Prostate gland (tissue), 2 donors: ENCODE data around the gene AATK. TPM values are rescaled to one million over a fixed set of nuclear protein-coding genes. Genes with fewer than 3 reads are reported as not detected.

Experiments
- DNase-seq: peaks from one replicate; pipeline ENCODE4 v3.0.0-alpha.2; 2019; ENCODE audit warnings: low spot score
- H3K27ac ChIP-seq, 2 donors: fragments of 200-600 bp; sonication (generic); 2 replicates each; pipeline ENCODE4 v1.5.1; 2017 to 2019
- H3K27me3 ChIP-seq: fragments of 200-600 bp; sonication (generic); replicated peaks from 2 replicates; pipeline ENCODE4 v1.5.1; 2019; ENCODE audit not compliant: insufficient read depth
- H3K36me3 ChIP-seq, 2 donors: fragments of 200-600 bp; sonication (generic); 1 replicate in 1 of 2; 2 replicates in 1 of 2; pipeline versions ENCODE4 v1.5.1 to v1.8.1; 2017 to 2019
- H3K4me1 ChIP-seq: fragments of 200-600 bp; sonication (generic); replicated peaks from 2 replicates; pipeline ENCODE4 v1.5.1; 2019
- H3K4me3 ChIP-seq, 2 donors: fragments of 200-600 bp; sonication (generic); 2 replicates each; pipeline ENCODE4 v1.5.1; 2017 to 2019
- H3K9me3 ChIP-seq: fragments of 200-600 bp; sonication (generic); 2 replicates; pipeline ENCODE4 v1.5.1; 2017
- POLR2A ChIP-seq: fragments of 450-650 bp; IDR thresholded peaks from one replicate; pipeline ENCODE4 v1.6.1; 2016; ENCODE audit warnings: antibody characterized with exemption, mild to moderate bottlenecking
- POLR2AphosphoS5 ChIP-seq: sonication (generic); formaldehyde crosslinking; IDR thresholded peaks from one replicate; pipeline ENCODE4 v1.6.1; 2017; ENCODE audit warnings: antibody characterized with exemption
- WGBS: methylation state at CpG from one replicate; pipeline ENCODE4 v1.1.5; 2018; 5-methylcytosine and 5-hydroxymethylcytosine counted together
- intact Hi-C: fragments of 100-400 bp; cut with DNase I; formaldehyde crosslinking; loops from one replicate; pipeline ENCODE4 v1.14.2; 2022
- total RNA-seq, 2 donors: library from RNA; depleted of rRNA; stranded (reverse); fragments of >200 nt; gene quantifications; one replicate each; pipeline ENCODE4 v1.1.0, GENCODE V29; 2016
- TF ChIP-seq, protein P1 (sequence below), 4 experiments: fragments of 200-600 bp in 2 of 4; fragments of 450-650 bp in 2 of 4; sonication (generic) in 2 of 4; IDR thresholded peaks; 1 replicate in 3 of 4; 2 replicates in 1 of 4; pipeline ENCODE4 v1.5.1; 2016 to 2019; ENCODE audit warnings: antibody characterized with exemption in 4 of 4, mild to moderate bottlenecking in 2 of 4, moderate library complexity in 2 of 4

AATK gene
- total RNA-seq, 2 donors from 2014 or later, result 5.2 to 6.6 TPM

DNA sequence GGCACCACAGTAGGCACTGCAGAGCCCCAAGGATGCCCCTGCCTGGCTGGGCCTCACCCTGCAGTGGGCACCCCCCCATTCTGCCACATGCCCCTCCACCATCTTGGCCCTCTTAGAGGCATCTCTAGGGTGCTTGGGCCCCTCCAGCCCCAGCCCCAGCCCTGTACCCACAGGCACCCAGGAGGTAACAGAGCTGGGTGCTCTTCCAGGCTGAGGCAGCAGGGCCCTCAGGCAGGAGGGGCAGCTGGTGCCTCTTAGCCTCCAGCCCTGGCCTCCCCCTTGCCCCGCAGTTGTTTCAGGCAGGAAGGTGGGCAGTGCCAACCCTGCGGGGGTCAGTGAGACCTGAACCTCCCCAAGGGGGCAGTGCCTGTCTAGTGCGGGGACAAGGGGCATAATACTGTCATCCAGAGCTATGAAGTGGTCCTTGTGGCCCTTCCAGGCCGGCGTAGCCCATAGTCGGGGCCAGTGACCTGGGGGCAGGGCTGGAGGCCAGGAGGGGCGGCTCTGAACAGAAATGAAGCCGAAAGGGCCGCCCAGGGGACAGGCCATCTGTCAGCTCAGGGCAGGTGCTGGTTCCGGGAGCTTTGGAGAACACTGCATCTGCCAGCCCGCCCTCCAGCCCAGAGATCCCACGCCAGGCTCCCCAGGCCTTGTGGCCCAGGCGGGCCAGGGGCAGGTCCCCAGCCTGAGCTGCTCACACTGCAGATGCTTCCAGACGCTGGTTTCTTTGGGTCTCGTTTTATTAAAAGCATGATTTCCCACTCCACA is 4.9 kb upstream of the AATK start:
- TF ChIP-seq POLR2A (no peak), POLR2AphosphoS5 (no peak)
- TF ChIP-seq, protein P1, sequence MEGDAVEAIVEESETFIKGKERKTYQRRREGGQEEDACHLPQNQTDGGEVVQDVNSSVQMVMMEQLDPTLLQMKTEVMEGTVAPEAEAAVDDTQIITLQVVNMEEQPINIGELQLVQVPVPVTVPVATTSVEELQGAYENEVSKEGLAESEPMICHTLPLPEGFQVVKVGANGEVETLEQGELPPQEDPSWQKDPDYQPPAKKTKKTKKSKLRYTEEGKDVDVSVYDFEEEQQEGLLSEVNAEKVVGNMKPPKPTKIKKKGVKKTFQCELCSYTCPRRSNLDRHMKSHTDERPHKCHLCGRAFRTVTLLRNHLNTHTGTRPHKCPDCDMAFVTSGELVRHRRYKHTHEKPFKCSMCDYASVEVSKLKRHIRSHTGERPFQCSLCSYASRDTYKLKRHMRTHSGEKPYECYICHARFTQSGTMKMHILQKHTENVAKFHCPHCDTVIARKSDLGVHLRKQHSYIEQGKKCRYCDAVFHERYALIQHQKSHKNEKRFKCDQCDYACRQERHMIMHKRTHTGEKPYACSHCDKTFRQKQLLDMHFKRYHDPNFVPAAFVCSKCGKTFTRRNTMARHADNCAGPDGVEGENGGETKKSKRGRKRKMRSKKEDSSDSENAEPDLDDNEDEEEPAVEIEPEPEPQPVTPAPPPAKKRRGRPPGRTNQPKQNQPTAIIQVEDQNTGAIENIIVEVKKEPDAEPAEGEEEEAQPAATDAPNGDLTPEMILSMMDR (IDR thresholded peaks at IDR 0.05), result no peak
- Histone ChIP-seq H3K27me3 (no peaks in the 10 kb centered on the region), H3K4me3 (no peak overlapping the region), H3K9me3 (no peaks in the 10 kb centered on the region), H3K27ac (no peak overlapping the region), H3K36me3 (no peaks in the 10 kb centered on the region), H3K4me1 (no peaks in the 10 kb centered on the region)
- intact Hi-C loops, result no loop called here
- no peak for DNase-seq
- WGBS, result 88% methylated on average over 14 of the region's 15 CpGs

DNA sequence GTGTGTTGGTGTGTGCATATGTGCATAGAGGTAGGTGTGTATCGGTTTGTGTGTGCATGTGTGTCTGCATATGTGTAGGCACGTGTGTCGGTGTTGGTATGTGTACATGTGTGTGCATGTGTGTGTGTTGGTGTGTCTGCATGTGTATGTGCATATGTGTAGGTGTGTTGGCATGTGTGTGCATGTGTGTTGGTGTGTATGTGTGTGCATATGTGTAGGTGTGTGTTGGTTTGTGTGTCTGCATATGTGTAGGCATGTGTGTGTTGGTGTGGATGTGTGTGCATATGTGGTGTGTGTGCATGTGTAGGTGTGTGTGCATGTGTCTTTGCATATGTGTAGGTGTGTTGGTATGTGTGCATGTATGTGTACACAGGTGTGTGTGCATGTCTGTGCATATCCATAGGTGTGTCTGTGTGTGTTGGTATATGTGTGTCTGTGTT is 3.9 kb upstream of the AATK start:
- TF ChIP-seq POLR2AphosphoS5 (no peak), POLR2A (no peak)
- TF ChIP-seq, protein P1 (IDR thresholded peaks at IDR 0.05), result no peak
- H3K4me1 ChIP-seq, result peaks cover 6% of the 10 kb centered on the region
- intact Hi-C loops, result no loop called here
- H3K4me3 ChIP-seq, result no peak overlapping the region
- H3K27ac ChIP-seq, result no peak overlapping the region
- H3K9me3 ChIP-seq, result no peaks in the 10 kb centered on the region
- no peaks in the 10 kb centered on the region for H3K27me3 ChIP-seq
- 100% methylated on average over 3 of the region's 3 CpGs for WGBS
- H3K36me3 ChIP-seq, result no peaks in the 10 kb centered on the region
- DNase-seq, result no peak

DNA sequence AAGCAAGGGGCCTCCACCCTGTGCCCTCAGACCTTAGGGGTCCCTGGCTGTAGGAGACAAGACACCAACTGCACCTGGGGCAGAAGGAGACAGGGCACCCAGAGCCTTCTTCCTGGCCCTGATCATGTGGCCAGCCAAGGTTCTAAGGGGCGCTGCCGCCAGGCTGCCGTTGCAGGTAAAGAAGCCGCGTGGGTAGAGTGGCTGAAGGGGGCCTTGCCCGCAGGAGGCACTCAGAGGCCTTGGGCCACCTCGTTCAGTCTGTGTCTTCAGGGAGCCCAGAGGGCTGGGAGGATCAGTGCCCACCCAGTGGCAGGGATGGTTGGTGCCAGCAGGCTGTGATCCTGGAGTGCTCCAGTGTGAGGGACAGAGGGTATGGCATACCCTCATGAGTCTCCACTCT is 1.6 kb upstream of the AATK start:
- H3K36me3 ChIP-seq, result no peaks in the 10 kb centered on the region
- no peaks in the 10 kb centered on the region for H3K27me3 ChIP-seq
- WGBS, result 92% methylated on average over 7 of the region's 7 CpGs
- H3K9me3 ChIP-seq, result no peaks in the 10 kb centered on the region
- no peak overlapping the region for H3K4me3 ChIP-seq
- TF ChIP-seq POLR2AphosphoS5 (no peak), POLR2A (no peak)
- TF ChIP-seq, protein P1 (IDR thresholded peaks at IDR 0.05), result no peak
- H3K4me1 ChIP-seq, result peaks cover 10% of the 10 kb centered on the region
- no peak for DNase-seq
- no peak overlapping the region for H3K27ac ChIP-seq
- intact Hi-C loops, result no loop called here

- H3K27me3 ChIP-seq, result no peaks in the 10 kb centered on the region
- WGBS, result 92% methylated on average over 4 of the region's 4 CpGs
- H3K4me1 ChIP-seq, result peaks cover 10% of the 10 kb centered on the region
- intact Hi-C loops, result no loop called here
- no peaks in the 10 kb centered on the region for H3K9me3 ChIP-seq
- H3K4me3 ChIP-seq, result no peak overlapping the region
- TF ChIP-seq, protein P1 (IDR thresholded peaks at IDR 0.05), result no peak
- TF ChIP-seq POLR2AphosphoS5 (no peak), POLR2A (no peak)
- no peak for DNase-seq
- no peak overlapping the region for H3K27ac ChIP-seq
- H3K36me3 ChIP-seq, result no peaks in the 10 kb centered on the region
These were observed 1.1 kb upstream of the AATK start for GRCh38 chr17:81167194-81167524.
